Measurements from ENCODE around the gene CDH5.

DNA sequence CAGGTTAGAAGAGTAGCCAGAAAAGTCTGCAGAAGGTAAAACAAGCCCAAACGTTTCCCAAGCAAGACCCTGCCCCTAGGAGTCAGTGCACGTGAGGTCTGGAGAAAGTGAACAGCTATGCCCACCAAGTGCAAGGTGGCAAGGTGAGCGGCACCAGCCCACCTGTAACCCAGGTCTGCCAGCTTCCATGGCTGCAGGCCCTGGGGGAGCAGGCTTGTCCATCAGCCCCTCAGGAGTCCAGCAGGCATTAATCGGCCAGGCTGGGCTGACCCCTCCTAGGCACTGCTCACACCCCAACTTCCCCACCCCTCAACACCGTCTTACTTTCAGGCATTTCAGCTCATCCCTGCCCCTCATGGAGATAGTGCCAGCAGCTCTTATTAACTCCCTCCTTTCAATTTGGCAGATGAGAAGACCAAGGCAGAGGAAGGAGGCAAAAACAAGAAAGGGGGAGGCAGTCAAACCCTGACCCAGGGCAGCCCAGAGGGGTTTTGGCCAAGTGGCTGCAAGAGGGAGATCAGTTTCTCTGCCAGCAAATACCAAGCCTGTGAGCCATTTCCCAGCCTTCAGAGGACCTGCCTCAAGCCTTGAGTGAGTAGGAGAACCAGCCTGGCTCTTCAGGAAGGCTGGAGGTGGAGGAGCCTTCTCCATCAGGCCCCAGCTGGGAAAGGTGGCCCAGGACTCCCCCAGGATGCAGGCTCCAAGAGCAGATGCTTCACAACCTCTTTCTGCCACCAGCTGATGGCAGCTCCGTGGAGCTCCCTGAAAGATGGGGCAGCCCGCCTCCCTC is 75.3 kb downstream of the CDH5 start:
- no peak for TF ChIP-seq POLR2A (IDR thresholded peaks at IDR 0.05)
- TF ChIP-seq, protein P1, sequence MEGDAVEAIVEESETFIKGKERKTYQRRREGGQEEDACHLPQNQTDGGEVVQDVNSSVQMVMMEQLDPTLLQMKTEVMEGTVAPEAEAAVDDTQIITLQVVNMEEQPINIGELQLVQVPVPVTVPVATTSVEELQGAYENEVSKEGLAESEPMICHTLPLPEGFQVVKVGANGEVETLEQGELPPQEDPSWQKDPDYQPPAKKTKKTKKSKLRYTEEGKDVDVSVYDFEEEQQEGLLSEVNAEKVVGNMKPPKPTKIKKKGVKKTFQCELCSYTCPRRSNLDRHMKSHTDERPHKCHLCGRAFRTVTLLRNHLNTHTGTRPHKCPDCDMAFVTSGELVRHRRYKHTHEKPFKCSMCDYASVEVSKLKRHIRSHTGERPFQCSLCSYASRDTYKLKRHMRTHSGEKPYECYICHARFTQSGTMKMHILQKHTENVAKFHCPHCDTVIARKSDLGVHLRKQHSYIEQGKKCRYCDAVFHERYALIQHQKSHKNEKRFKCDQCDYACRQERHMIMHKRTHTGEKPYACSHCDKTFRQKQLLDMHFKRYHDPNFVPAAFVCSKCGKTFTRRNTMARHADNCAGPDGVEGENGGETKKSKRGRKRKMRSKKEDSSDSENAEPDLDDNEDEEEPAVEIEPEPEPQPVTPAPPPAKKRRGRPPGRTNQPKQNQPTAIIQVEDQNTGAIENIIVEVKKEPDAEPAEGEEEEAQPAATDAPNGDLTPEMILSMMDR (IDR thresholded peaks at IDR 0.05): no peak
